ENCODE results near the gene LDB3.

- TF ChIP-seq POLR2AphosphoS5 (IDR thresholded peaks at IDR 0.05) (no peak), CTCF (IDR thresholded peaks at IDR 0.05) (no peak), POLR2A (IDR thresholded peaks at IDR 0.05) (no peak)
These were observed 85.5 kb downstream of the LDB3 start for GRCh38 chr10:86753638-86754434.

Data from upper lobe of left lung (tissue), 4 donors.